ENCODE data around the gene SPAG16.

GRCh38 chr2:213279116-213279620, 5.1 kb upstream of the SPAG16 start:
- TF ChIP-seq, protein P1, sequence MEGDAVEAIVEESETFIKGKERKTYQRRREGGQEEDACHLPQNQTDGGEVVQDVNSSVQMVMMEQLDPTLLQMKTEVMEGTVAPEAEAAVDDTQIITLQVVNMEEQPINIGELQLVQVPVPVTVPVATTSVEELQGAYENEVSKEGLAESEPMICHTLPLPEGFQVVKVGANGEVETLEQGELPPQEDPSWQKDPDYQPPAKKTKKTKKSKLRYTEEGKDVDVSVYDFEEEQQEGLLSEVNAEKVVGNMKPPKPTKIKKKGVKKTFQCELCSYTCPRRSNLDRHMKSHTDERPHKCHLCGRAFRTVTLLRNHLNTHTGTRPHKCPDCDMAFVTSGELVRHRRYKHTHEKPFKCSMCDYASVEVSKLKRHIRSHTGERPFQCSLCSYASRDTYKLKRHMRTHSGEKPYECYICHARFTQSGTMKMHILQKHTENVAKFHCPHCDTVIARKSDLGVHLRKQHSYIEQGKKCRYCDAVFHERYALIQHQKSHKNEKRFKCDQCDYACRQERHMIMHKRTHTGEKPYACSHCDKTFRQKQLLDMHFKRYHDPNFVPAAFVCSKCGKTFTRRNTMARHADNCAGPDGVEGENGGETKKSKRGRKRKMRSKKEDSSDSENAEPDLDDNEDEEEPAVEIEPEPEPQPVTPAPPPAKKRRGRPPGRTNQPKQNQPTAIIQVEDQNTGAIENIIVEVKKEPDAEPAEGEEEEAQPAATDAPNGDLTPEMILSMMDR (IDR thresholded peaks at IDR 0.05), result no peak
- TF ChIP-seq POLR2AphosphoS5 (IDR thresholded peaks at IDR 0.05; ENCODE audit: low read depth, low read length) (no peak), TCF7L2 (IDR thresholded peaks at IDR 0.05; ENCODE audit: low read depth, low read length) (no peak), REST (IDR thresholded peaks at IDR 0.05; ENCODE audit: insufficient read depth in 1 of 2, low read depth in 2 of 2, low read length in 1 of 2) (no peak), SIN3A (IDR thresholded peaks at IDR 0.05; ENCODE audit: borderline replicate concordance, insufficient read depth, low read depth, low read length) (no peak)

All from Panc1 (cell line).